Upper lobe of left lung (tissue), 6 donors: ENCODE measurements around the gene SLC38A5. TPM values are rescaled to one million over a fixed set of nuclear protein-coding genes. Genes with fewer than 3 reads are reported as not detected.
A peak's percentile ranks its signal among the peaks of the same experiment; 100 is the strongest.

ENCODE experiments used
- ATAC-seq, 2 donors: fragments of 200-7000 bp; cut with Tn5 transposase; one replicate each; pipeline ENCODE4 v1.9.1; 2022; ENCODE audit warnings: mild to moderate bottlenecking in 2 of 2, moderate library complexity in 2 of 2; ENCODE audit not compliant: low FRiP score in 2 of 2
- DNase-seq, 2 donors: peaks; one replicate each; pipeline ENCODE4 v3.0.0-alpha.2; 2019 to 2020
- H3K27ac ChIP-seq, 4 donors: fragments of 200-600 bp; sonication (generic); one replicate each; pipeline ENCODE4 v1.5.1; 2016 to 2019
- H3K27me3 ChIP-seq, 4 donors: fragments of 200-600 bp; sonication (generic); one replicate each; pipeline ENCODE4 v1.5.1; 2017 to 2019
- H3K36me3 ChIP-seq, 4 donors: fragments of 200-600 bp; sonication (generic); one replicate each; pipeline ENCODE4 v1.5.1; 2016 to 2019
- H3K4me1 ChIP-seq, 4 donors: fragments of 200-600 bp; sonication (generic); one replicate each; pipeline ENCODE4 v1.5.1; 2018 to 2019
- H3K4me3 ChIP-seq, 4 donors: fragments of 200-600 bp; sonication (generic); one replicate each; pipeline ENCODE4 v1.5.1; 2017 to 2019; ENCODE audit warnings: mild to moderate bottlenecking in 2 of 4, moderate library complexity in 1 of 4
- H3K9me3 ChIP-seq, 4 donors: fragments of 200-600 bp; sonication (generic); one replicate each; pipeline ENCODE4 v1.5.1; 2018 to 2019
- CTCF ChIP-seq, 6 experiments: fragments of 450-650 bp in 4 of 6; fragments of 200-600 bp in 2 of 6; sonication (generic) in 2 of 6; IDR thresholded peaks; one replicate each; pipeline ENCODE4 v1.5.1; 2016 to 2019; ENCODE audit warnings: antibody characterized with exemption in 6 of 6
- EP300 ChIP-seq, 4 donors: sonication (generic); formaldehyde crosslinking; IDR thresholded peaks; one replicate each; pipeline ENCODE4 v1.5.1; 2017; ENCODE audit warnings: antibody characterized with exemption in 4 of 4, control low read depth in 2 of 4
- POLR2A ChIP-seq, 4 donors: fragments of 450-650 bp; IDR thresholded peaks; one replicate each; pipeline ENCODE4 v1.5.1; 2016 to 2017; ENCODE audit warnings: antibody characterized with exemption in 4 of 4, mild to moderate bottlenecking in 2 of 4
- POLR2AphosphoS5 ChIP-seq, 2 donors: sonication (generic); formaldehyde crosslinking; IDR thresholded peaks; one replicate each; pipeline ENCODE4 v1.5.1; 2017; ENCODE audit warnings: antibody characterized with exemption in 2 of 2
- WGBS, 2 donors: methylation state at CpG; one replicate each; pipeline ENCODE4 v1.1.5; 2017 to 2018; 5-methylcytosine and 5-hydroxymethylcytosine counted together
- total RNA-seq, 6 donors: library from RNA; depleted of rRNA in 4 of 6; stranded (reverse); fragments of >200 nt in 4 of 6; gene quantifications; one replicate each; pipeline versions ENCODE4 v1.1.0 to v1.2.1, GENCODE V29; 2016 to 2021
- donor health status: DM: no; HTN: no; CAD: no; lungs with moderate emphysema.
- donor health status: DM: no; HTN: yes; CAD: no; lungs with severe emphysema.

The SLC38A5 gene
- total RNA-seq, 6 donors from 2014 or later, result 10.2 to 32.4 (median 17.9) TPM

DNA sequence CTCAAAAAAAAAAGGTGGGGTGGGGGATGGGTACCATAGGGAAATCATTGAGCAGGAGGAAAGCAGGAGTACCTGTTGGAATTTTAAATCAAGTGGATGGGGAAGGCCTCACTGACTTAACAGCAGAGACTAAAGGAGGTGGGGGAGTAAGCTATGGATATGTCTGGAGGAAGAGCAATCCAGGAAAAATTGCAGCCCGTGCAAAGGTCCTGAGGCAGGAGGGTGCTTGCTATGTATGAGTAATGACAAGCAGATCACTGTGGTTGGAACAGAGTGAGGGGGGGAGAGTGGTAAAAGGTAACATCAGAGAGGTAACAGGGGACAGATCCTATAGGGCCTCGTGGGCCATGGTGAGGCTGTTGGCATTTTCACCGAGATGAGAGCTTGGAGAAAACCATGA, 10.1 kb upstream of the SLC38A5 start:
- no peak for DNase-seq
- peaks cover 0 to 11% (median under 1%) of the 10 kb centered on the region in 4 donors for H3K4me1 ChIP-seq
- H3K36me3 ChIP-seq, result peaks cover 0 to 42% (median 14%) of the 10 kb centered on the region in 4 donors
- no peak overlapping the region for H3K4me3 ChIP-seq
- ATAC-seq, result no peak
- H3K9me3 ChIP-seq, result no peaks in the 10 kb centered on the region
- H3K27ac ChIP-seq, result no peak overlapping the region
- 90 to 96% methylated on average over 3 of the region's 3 CpGs for WGBS, 2 donors
- no peaks in the 10 kb centered on the region for H3K27me3 ChIP-seq
- TF ChIP-seq POLR2AphosphoS5 (IDR thresholded peaks at IDR 0.05) (no peak), EP300 (IDR thresholded peaks at IDR 0.05) (no peak), POLR2A (IDR thresholded peaks at IDR 0.05) (no peak), CTCF (IDR thresholded peaks at IDR 0.05) (no peak)

- Histone ChIP-seq H3K27ac (no peak overlapping the region), H3K36me3 (peaks cover 0 to 34% (median 14%) of the 10 kb centered on the region in 4 donors), H3K27me3 (no peaks in the 10 kb centered on the region), H3K4me1 (peaks cover 0 to 15% (median 2%) of the 10 kb centered on the region in 4 donors), H3K9me3 (no peaks in the 10 kb centered on the region), H3K4me3 (no peak overlapping the region)
- TF ChIP-seq CTCF (IDR thresholded peaks at IDR 0.05) (no peak), EP300 (IDR thresholded peaks at IDR 0.05) (no peak), POLR2AphosphoS5 (IDR thresholded peaks at IDR 0.05) (no peak)
- 90 to 92% methylated on average over 2 to 5 of the region's 5 CpGs for WGBS, 2 donors
- no peak for ATAC-seq
- no peak for DNase-seq
Observed at GRCh38 chrX:48478806-48479205, 8.7 kb upstream of the SLC38A5 start.

DNA sequence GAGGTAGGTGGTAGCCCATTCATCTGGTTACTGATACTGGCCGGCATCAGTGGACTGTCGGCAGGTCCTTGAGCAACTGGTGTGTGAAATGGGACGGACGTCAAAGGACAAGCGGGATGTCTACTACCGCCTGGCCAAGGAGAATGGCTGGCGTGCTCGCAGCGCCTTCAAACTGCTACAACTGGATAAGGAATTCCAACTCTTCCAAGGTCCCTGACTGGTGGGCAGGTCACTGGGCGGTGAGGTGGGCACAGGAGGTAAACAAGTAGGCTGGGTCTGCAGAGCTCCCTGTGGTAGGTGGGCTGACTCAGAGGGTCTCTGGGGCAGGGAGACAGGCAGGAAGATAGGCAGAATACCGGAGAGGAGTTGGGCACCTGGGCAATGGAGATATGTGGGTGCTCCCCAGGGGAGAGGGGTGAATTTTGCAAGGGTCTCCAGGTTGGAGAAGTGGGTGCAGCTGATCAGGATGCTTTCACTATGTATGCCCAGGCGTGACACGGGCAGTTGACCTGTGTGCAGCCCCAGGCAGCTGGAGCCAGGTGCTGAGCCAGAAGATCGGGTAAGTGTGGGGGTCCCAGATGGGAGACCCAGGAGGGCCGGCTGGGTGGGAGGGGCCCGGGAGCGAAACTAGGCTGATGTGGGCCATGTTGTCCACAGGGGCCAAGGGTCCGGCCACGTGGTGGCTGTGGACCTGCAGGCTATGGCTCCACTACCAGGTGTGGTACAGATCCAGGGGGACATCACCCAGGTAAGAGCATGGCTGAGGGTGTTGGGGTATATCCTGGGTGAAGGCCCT, 8.1 kb upstream of the SLC38A5 start:
- Histone ChIP-seq H3K36me3 (peaks cover 0 to 27% (median 12%) of the 10 kb centered on the region in 4 donors), H3K27me3 (no peaks in the 10 kb centered on the region), H3K4me1 (peaks cover 0 to 15% (median 2%) of the 10 kb centered on the region in 4 donors), H3K4me3 (no peak overlapping the region), H3K27ac (no peak overlapping the region), H3K9me3 (no peaks in the 10 kb centered on the region)
- DNase-seq (peak in 1 of 2 donors; percentile 46), ATAC-seq (no peak)
- 93 to 94% methylated on average over 14 to 19 of the region's 19 CpGs for WGBS, 2 donors
- TF ChIP-seq POLR2A (IDR thresholded peaks at IDR 0.05), result no peak
- TF ChIP-seq CTCF (IDR thresholded peaks at IDR 0.05), result no peak
- TF ChIP-seq POLR2AphosphoS5 (IDR thresholded peaks at IDR 0.05), result no peak
- no peak for TF ChIP-seq EP300 (IDR thresholded peaks at IDR 0.05)

DNA sequence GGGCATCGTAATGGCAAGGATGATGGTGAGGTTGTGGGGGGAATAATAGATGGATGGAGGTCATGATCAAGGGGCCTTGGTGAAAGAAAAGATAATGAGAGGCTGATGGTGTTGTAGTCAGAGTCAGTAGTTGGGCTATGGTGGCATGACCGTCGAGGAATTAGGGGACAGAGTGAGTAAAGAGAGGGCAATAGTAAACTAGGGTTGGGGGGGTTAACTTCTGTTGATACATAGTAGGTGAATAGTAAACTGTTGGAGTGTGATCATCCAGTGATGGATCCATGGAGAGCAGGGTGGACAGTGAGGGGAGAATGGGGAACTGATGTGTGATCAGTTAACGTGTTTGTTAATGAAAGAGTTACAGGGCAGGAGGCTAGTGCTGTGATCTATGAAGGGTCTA, 6.9 kb upstream of the SLC38A5 start:
- WGBS, 2 donors, result 56 to 77% methylated on average over 4 of the region's 4 CpGs
- peak overlapping the region in 2 of 4 donors; percentile 49 to 90 for H3K27ac ChIP-seq

More for the DNA sequence above, 6.9 kb upstream of the SLC38A5 start:
- DNase-seq (no peak), ATAC-seq (no peak)
- no peaks in the 10 kb centered on the region for H3K9me3 ChIP-seq
- peaks cover 0 to 15% (median 7%) of the 10 kb centered on the region in 4 donors for H3K36me3 ChIP-seq
- H3K4me3 ChIP-seq, result peak overlapping the region in 3 of 4 donors; percentile 65 to 79 (median 70)
- TF ChIP-seq POLR2AphosphoS5 (IDR thresholded peaks at IDR 0.05), result no peak
- TF ChIP-seq POLR2A (IDR thresholded peaks at IDR 0.05), result no peak
- TF ChIP-seq CTCF (IDR thresholded peaks at IDR 0.05), result no peak
- TF ChIP-seq EP300 (IDR thresholded peaks at IDR 0.05), result no peak
- no peaks in the 10 kb centered on the region for H3K27me3 ChIP-seq
- peaks cover 0 to 15% (median 2%) of the 10 kb centered on the region in 4 donors for H3K4me1 ChIP-seq
